ENCODE measurements around the gene RALBP1. TPM values are rescaled to one million over a fixed set of nuclear protein-coding genes. Genes with fewer than 3 reads are reported as not detected.

RALBP1 gene
- polyA plus RNA-seq, 1 donor from 2014 or later, result 30.0 TPM

DNA sequence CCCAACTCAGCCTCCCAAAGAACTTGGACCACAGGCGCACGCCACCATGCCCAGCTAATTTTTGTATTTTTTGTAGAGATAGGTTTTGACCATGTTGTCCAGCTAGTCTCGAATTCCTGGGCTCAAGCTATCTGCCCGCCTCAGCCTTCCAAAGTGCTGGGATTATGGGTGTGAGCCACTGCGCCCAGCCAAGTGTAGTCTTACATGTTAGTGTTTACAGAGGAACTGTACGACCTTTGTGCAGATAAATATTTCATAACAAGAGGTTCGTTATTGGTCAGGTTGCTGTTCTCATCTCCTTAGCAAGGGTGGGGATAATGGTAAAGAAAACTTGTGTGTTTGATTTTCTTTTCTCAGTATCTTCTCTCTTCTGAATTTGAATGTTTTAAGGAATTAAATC, 46.5 kb downstream of the RALBP1 start:
- no peaks in the 10 kb centered on the region for H3K27me3 ChIP-seq (ENCODE audit: insufficient read depth, low read depth, low read length)
- H3K27ac ChIP-seq (ENCODE audit: low read length), result no peak overlapping the region
- no peak overlapping the region for H3K9ac ChIP-seq (ENCODE audit: low read length)
- no peak overlapping the region for H3K4me2 ChIP-seq (ENCODE audit: low read length)
- H4K20me1 ChIP-seq (ENCODE audit: insufficient read depth), result no peaks in the 10 kb centered on the region
- no peak for TF ChIP-seq EP300 (conservative IDR thresholded peaks at IDR 0.05; ENCODE audit: poor library complexity, severe bottlenecking)
- no peaks in the 10 kb centered on the region for H3K36me3 ChIP-seq (ENCODE audit: insufficient read depth, low read length)
- no peaks in the 10 kb centered on the region for H3F3A ChIP-seq (ENCODE audit: insufficient read depth, low read length, poor library complexity, severe bottlenecking)
- no peaks in the 10 kb centered on the region for H3K9me2 ChIP-seq (ENCODE audit: insufficient read depth, low read length)
- no peaks in the 10 kb centered on the region for H3K79me2 ChIP-seq (replicated peaks; ENCODE audit: insufficient read depth, low read length)
- no peaks in the 10 kb centered on the region for H3K9me3 ChIP-seq (ENCODE audit: low read length)
- no peak overlapping the region for H3K4me3 ChIP-seq (ENCODE audit: low read length)
- H2AFZ ChIP-seq (ENCODE audit: low read depth, low read length), result no peak overlapping the region

- Histone ChIP-seq H3K27ac (ENCODE audit: low read length) (no peak overlapping the region), H3F3A (ENCODE audit: insufficient read depth, low read length, poor library complexity, severe bottlenecking) (no peaks in the 10 kb centered on the region), H2AFZ (ENCODE audit: low read depth, low read length) (no peak overlapping the region), H3K36me3 (ENCODE audit: insufficient read depth, low read length) (no peaks in the 10 kb centered on the region), H3K4me2 (ENCODE audit: low read length) (no peak overlapping the region), H3K79me2 (replicated peaks; ENCODE audit: insufficient read depth, low read length) (no peaks in the 10 kb centered on the region), H3K9me2 (ENCODE audit: insufficient read depth, low read length) (no peaks in the 10 kb centered on the region), H3K9me3 (ENCODE audit: low read length) (no peaks in the 10 kb centered on the region), H4K20me1 (ENCODE audit: insufficient read depth) (no peaks in the 10 kb centered on the region), H3K9ac (ENCODE audit: low read length) (no peak overlapping the region), H3K4me3 (ENCODE audit: low read length) (no peak overlapping the region), H3K27me3 (ENCODE audit: insufficient read depth, low read depth, low read length) (no peaks in the 10 kb centered on the region)
- no peak for TF ChIP-seq EZH2 (IDR thresholded peaks at IDR 0.05; ENCODE audit: borderline replicate concordance, insufficient read depth, low read length, poor library complexity, severe bottlenecking)
- no peak for TF ChIP-seq CTCF (IDR thresholded peaks at IDR 0.05; ENCODE audit: poor library complexity, severe bottlenecking)
- no peak for TF ChIP-seq TAF1 (IDR thresholded peaks at IDR 0.05; ENCODE audit: low read depth)
- TF ChIP-seq EP300 (conservative IDR thresholded peaks at IDR 0.05; ENCODE audit: poor library complexity, severe bottlenecking), result no peak
- TF ChIP-seq SMC3 (conservative IDR thresholded peaks at IDR 0.05; ENCODE audit: poor library complexity), result no peak
- no peak for TF ChIP-seq RAD21 (conservative IDR thresholded peaks at IDR 0.05)
- no peak for TF ChIP-seq MXI1 (conservative IDR thresholded peaks at IDR 0.05; ENCODE audit: poor library complexity, severe bottlenecking)
- no peak for TF ChIP-seq REST (IDR thresholded peaks at IDR 0.05; ENCODE audit: borderline replicate concordance)
Observed at GRCh38 chr18:9522952-9523351, 47.6 kb downstream of the RALBP1 start.

GRCh38 chr18:9526458-9526857, 51.1 kb downstream of the RALBP1 start:
- Histone ChIP-seq H4K20me1 (ENCODE audit: insufficient read depth) (no peaks in the 10 kb centered on the region), H2AFZ (ENCODE audit: low read depth, low read length) (no peak overlapping the region), H3K36me3 (ENCODE audit: insufficient read depth, low read length) (no peaks in the 10 kb centered on the region), H3K9ac (ENCODE audit: low read length) (no peak overlapping the region), H3K9me2 (ENCODE audit: insufficient read depth, low read length) (no peaks in the 10 kb centered on the region), H3K4me3 (ENCODE audit: low read length) (no peak overlapping the region), H3K4me2 (ENCODE audit: low read length) (no peak overlapping the region), H3K9me3 (ENCODE audit: low read length) (no peaks in the 10 kb centered on the region), H3K27me3 (ENCODE audit: insufficient read depth, low read depth, low read length) (no peaks in the 10 kb centered on the region), H3K79me2 (replicated peaks; ENCODE audit: insufficient read depth, low read length) (no peaks in the 10 kb centered on the region), H3K27ac (ENCODE audit: low read length) (no peak overlapping the region), H3F3A (ENCODE audit: insufficient read depth, low read length, poor library complexity, severe bottlenecking) (no peaks in the 10 kb centered on the region)
- TF ChIP-seq POLR2AphosphoS5 (IDR thresholded peaks at IDR 0.05), result no peak
- TF ChIP-seq EP300 (conservative IDR thresholded peaks at IDR 0.05; ENCODE audit: poor library complexity, severe bottlenecking), result no peak
- no peak for TF ChIP-seq SMC3 (conservative IDR thresholded peaks at IDR 0.05; ENCODE audit: poor library complexity)
- TF ChIP-seq REST (IDR thresholded peaks at IDR 0.05; ENCODE audit: borderline replicate concordance), result no peak
- TF ChIP-seq RAD21 (conservative IDR thresholded peaks at IDR 0.05), result no peak
- no peak for TF ChIP-seq CTCF (IDR thresholded peaks at IDR 0.05; ENCODE audit: poor library complexity, severe bottlenecking)
- TF ChIP-seq EZH2 (IDR thresholded peaks at IDR 0.05; ENCODE audit: borderline replicate concordance, insufficient read depth, low read length, poor library complexity, severe bottlenecking), result no peak
- no peak for TF ChIP-seq MXI1 (conservative IDR thresholded peaks at IDR 0.05; ENCODE audit: poor library complexity, severe bottlenecking)
- no peak for TF ChIP-seq TAF1 (IDR thresholded peaks at IDR 0.05; ENCODE audit: low read depth)
